Suprapubic skin (tissue), 4 donors: ENCODE data around the gene MEMO1. TPM values are rescaled to one million over a fixed set of nuclear protein-coding genes. Genes with fewer than 3 reads are reported as not detected.
"Not testable (repeated sequence)": the region's sequence is repeated elsewhere in the genome, so short reads cannot be mapped to it uniquely, and the experiment has no call there.

ENCODE experiments used
- DNase-seq, 2 donors: peaks; one replicate each; pipeline ENCODE4 v3.0.0-alpha.2; 2019; ENCODE audit warnings: low spot score in 2 of 2
- H3K27ac ChIP-seq: fragments of 200-600 bp; sonication (generic); one replicate; pipeline ENCODE4 v1.5.1; 2019
- H3K27me3 ChIP-seq: fragments of 200-600 bp; sonication (generic); one replicate; pipeline ENCODE4 v1.5.1; 2019
- H3K36me3 ChIP-seq: fragments of 200-600 bp; sonication (generic); one replicate; pipeline ENCODE4 v1.5.1; 2019
- H3K4me1 ChIP-seq: fragments of 200-600 bp; sonication (generic); one replicate; pipeline ENCODE4 v1.5.1; 2019
- H3K4me3 ChIP-seq: fragments of 200-600 bp; sonication (generic); one replicate; pipeline ENCODE4 v1.5.1; 2019; ENCODE audit warnings: mild to moderate bottlenecking
- H3K9me3 ChIP-seq: fragments of 200-600 bp; sonication (generic); one replicate; pipeline ENCODE4 v1.5.1; 2019
- CTCF ChIP-seq, 2 donors: fragments of 200-600 bp in 1 of 2; fragments of 450-650 bp in 1 of 2; sonication (generic) in 1 of 2; IDR thresholded peaks; one replicate each; pipeline ENCODE4 v1.5.1; 2016 to 2019; ENCODE audit warnings: antibody characterized with exemption in 2 of 2, mild to moderate bottlenecking in 1 of 2, moderate library complexity in 1 of 2
- EP300 ChIP-seq: sonication (generic); formaldehyde crosslinking; IDR thresholded peaks from one replicate; pipeline ENCODE4 v1.6.1; 2017; ENCODE audit warnings: antibody characterized with exemption
- POLR2A ChIP-seq, 2 donors: fragments of 450-650 bp; IDR thresholded peaks; one replicate each; pipeline ENCODE4 v1.6.1; 2017; ENCODE audit warnings: antibody characterized with exemption in 2 of 2, mild to moderate bottlenecking in 2 of 2, moderate library complexity in 2 of 2
- POLR2AphosphoS5 ChIP-seq, 3 donors: sonication (generic); formaldehyde crosslinking; IDR thresholded peaks; one replicate each; pipeline ENCODE4 v1.6.1; 2017; ENCODE audit warnings: antibody characterized with exemption in 3 of 3
- WGBS: methylation state at CpG from one replicate; pipeline ENCODE4 v1.1.5; 2018; 5-methylcytosine and 5-hydroxymethylcytosine counted together
- total RNA-seq, 4 donors: library from RNA; depleted of rRNA; stranded (reverse); fragments of >200 nt; gene quantifications; one replicate each; pipeline ENCODE4 v1.1.0, GENCODE V29; 2016

Gene MEMO1
- total RNA-seq, 4 donors from 2014 or later, result 31.3 to 36.1 (median 33.2) TPM

GRCh38 chr2:31962757-31963361, 47.9 kb downstream of the MEMO1 start:
- DNase-seq, result no peak
- Histone ChIP-seq H3K4me1 (peaks cover 16% of the 10 kb centered on the region), H3K36me3 (no peaks in the 10 kb centered on the region), H3K27me3 (no peaks in the 10 kb centered on the region), H3K9me3 (no peaks in the 10 kb centered on the region), H3K4me3 (no peak overlapping the region), H3K27ac (no peak overlapping the region)
- TF ChIP-seq POLR2A (IDR thresholded peaks at IDR 0.05) (no peak), CTCF (IDR thresholded peaks at IDR 0.05) (no peak), EP300 (no peak), POLR2AphosphoS5 (IDR thresholded peaks at IDR 0.05) (no peak)
- 95% methylated on average over 2 of the region's 2 CpGs for WGBS

GRCh38 chr2:31958140-31958717, 52.6 kb downstream of the MEMO1 start:
- Histone ChIP-seq H3K9me3 (no peaks in the 10 kb centered on the region), H3K27me3 (no peaks in the 10 kb centered on the region)
- TF ChIP-seq POLR2A (IDR thresholded peaks at IDR 0.05), result no peak
- no peak for TF ChIP-seq EP300
- no peak for TF ChIP-seq CTCF (IDR thresholded peaks at IDR 0.05)
- no peak for TF ChIP-seq POLR2AphosphoS5 (IDR thresholded peaks at IDR 0.05)

GRCh38 chr2:31957354-31958139, 53.3 kb downstream of the MEMO1 start:
- H3K4me1 ChIP-seq, result peaks cover 18% of the 10 kb centered on the region
- H3K27me3 ChIP-seq, result no peaks in the 10 kb centered on the region
- DNase-seq, result no peak
- no peak overlapping the region for H3K4me3 ChIP-seq
- H3K36me3 ChIP-seq, result peaks cover 3% of the 10 kb centered on the region
- 59% methylated on average over 1 of the region's 1 CpG for WGBS
- no peak overlapping the region for H3K27ac ChIP-seq
- TF ChIP-seq POLR2AphosphoS5 (IDR thresholded peaks at IDR 0.05) (no peak), CTCF (IDR thresholded peaks at IDR 0.05) (no peak)
- no peaks in the 10 kb centered on the region for H3K9me3 ChIP-seq

More at GRCh38 chr2:31958140-31958717, 52.6 kb downstream of the MEMO1 start:
- Histone ChIP-seq H3K4me1 (peaks cover 18% of the 10 kb centered on the region), H3K27ac (no peak overlapping the region), H3K4me3 (no peak overlapping the region), H3K36me3 (peaks cover 3% of the 10 kb centered on the region)
- WGBS, result 83% methylated on average over 5 of the region's 5 CpGs
- DNase-seq, result no peak

GRCh38 chr2:31956934-31957333, 53.9 kb downstream of the MEMO1 start:
- not testable (repeated sequence) for H3K27me3 ChIP-seq, H3K27ac ChIP-seq, H3K9me3 ChIP-seq, H3K36me3 ChIP-seq, H3K4me3 ChIP-seq, DNase-seq
- H3K4me1 ChIP-seq, result peaks cover 18% of the 10 kb centered on the region
- WGBS, result 84% methylated on average over 8 of the region's 8 CpGs

- no peak for DNase-seq
- Histone ChIP-seq H3K27ac (no peak overlapping the region), H3K36me3 (peaks cover 3% of the 10 kb centered on the region), H3K9me3 (no peaks in the 10 kb centered on the region), H3K4me3 (no peak overlapping the region), H3K4me1 (peaks cover 18% of the 10 kb centered on the region), H3K27me3 (no peaks in the 10 kb centered on the region)
- 100% methylated on average over 1 of the region's 1 CpG for WGBS
- no peak for TF ChIP-seq EP300
- TF ChIP-seq POLR2AphosphoS5 (IDR thresholded peaks at IDR 0.05), result no peak
- TF ChIP-seq POLR2A (IDR thresholded peaks at IDR 0.05), result no peak
- no peak for TF ChIP-seq CTCF (IDR thresholded peaks at IDR 0.05)
These were observed 54.5 kb downstream of the MEMO1 start for GRCh38 chr2:31956312-31956711.

- H3K4me1 ChIP-seq, H3K27ac ChIP-seq, H3K27me3 ChIP-seq, H3K36me3 ChIP-seq, H3K4me3 ChIP-seq, DNase-seq, H3K9me3 ChIP-seq: not testable (repeated sequence)
- 95% methylated on average over 9 of the region's 9 CpGs for WGBS
These were observed 57.7 kb downstream of the MEMO1 start for GRCh38 chr2:31953095-31953494.
